HepG2 (cell line): ENCODE results near the gene HELZ2. TPM values are rescaled to one million over a fixed set of nuclear protein-coding genes. Genes with fewer than 3 reads are reported as not detected.

Experiments
- ARID4A ChIP-seq: sonication (generic); formaldehyde crosslinking; IDR thresholded peaks from 2 replicates; pipeline ENCODE4 v1.5.0; 2020; ENCODE audit warnings: mild to moderate bottlenecking, missing genetic modification reagents, borderline replicate concordance
- FOXP1 ChIP-seq, 2 experiments: fragments of 450-650 bp in 1 of 2; IDR thresholded peaks; 2 replicates each; pipeline ENCODE4 v1.6.1; 2017 to 2018; ENCODE audit warnings: antibody characterized with exemption in 1 of 2
- TFAP4 ChIP-seq: sonication (generic); IDR thresholded peaks from 2 replicates; pipeline ENCODE4 v1.6.1; 2016; ENCODE audit warnings: low read depth, borderline replicate concordance
- ZNF800 ChIP-seq: sonication (generic); formaldehyde crosslinking; IDR thresholded peaks from 2 replicates; pipeline ENCODE4 v1.4.0; 2020; ENCODE audit warnings: missing genetic modification reagents
- ZNF883 ChIP-seq: sonication (generic); formaldehyde crosslinking; IDR thresholded peaks from 2 replicates; pipeline ENCODE4 v1.5.1; 2020; ENCODE audit warnings: mild to moderate bottlenecking, missing genetic modification reagents; ENCODE audit errors: not compliant biosample characterization
- polyA plus RNA-seq, 8 experiments: library from polyadenylated mRNA; depleted of rRNA in 3 of 8; stranded (reverse) in 7 of 8; unstranded in 1 of 8; fragments of >200 nt; fragmentation: Illumina TruSeq in 4 of 8; extraction: Trizol in 4 of 8; gene quantifications; 2 replicates each; pipeline versions ENCODE4 v1.2.1 to v1.2.3, GENCODE V29; 2011 to 2016; ENCODE audit warnings: low read depth in 4 of 8, missing spikeins in 1 of 8, mixed read lengths in 1 of 8; ENCODE audit not compliant: insufficient read depth in 1 of 8
- total RNA-seq, 5 experiments: library from RNA; depleted of rRNA; stranded (reverse); fragments of >200 nt; fragmentation: Illumina TruSeq; extraction: Trizol; gene quantifications; 2 replicates each; pipeline ENCODE4 v1.2.3, GENCODE V29; 2016; ENCODE audit warnings: low read depth in 1 of 5

HELZ2 gene
- total and polyA plus RNA-seq, 2 of the 13 experiments (the other 11 are each of a cell fraction or from before 2014, with no cell fraction given), result 9.6 to 10.1 TPM

GRCh38 chr20:63587776-63588591 lies 13.9 kb upstream of the HELZ2 start (continued):
- TF ChIP-seq TFAP4 (peak; percentile 79), ZNF883 (peak; percentile 46), FOXP1 (IDR thresholded peaks at IDR 0.05) (no peak), FOXP1 (CRISPR knock-in tag; IDR thresholded peaks at IDR 0.05) (peak; percentile 60), ARID4A (CRISPR knock-in tag) (peak; percentile 48; the same call in 1 of the 2 replicates), ZNF800 (no peak)
